ENCODE measurements around the gene MPP2.

DNA sequence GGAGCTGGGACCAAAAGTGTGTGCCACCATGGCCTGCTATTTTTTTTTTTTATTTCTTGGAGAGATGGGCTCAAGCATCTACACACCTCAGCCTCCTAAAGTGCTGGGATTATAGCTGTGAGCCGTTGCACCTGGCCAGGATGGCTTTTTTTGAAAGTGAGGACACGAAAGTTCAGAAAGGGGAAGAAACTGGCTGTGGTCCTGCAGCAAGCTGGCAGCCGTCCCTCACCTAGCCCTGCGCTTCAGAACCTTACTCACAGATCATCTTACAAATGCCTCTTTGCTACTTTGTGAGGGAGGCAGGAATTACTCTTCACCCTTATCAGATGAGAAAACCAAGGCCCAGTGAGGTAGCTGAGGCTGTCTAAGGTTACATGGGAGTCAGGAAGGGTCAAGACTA is 39.4 kb upstream of the MPP2 start:
- TF ChIP-seq, protein P1, sequence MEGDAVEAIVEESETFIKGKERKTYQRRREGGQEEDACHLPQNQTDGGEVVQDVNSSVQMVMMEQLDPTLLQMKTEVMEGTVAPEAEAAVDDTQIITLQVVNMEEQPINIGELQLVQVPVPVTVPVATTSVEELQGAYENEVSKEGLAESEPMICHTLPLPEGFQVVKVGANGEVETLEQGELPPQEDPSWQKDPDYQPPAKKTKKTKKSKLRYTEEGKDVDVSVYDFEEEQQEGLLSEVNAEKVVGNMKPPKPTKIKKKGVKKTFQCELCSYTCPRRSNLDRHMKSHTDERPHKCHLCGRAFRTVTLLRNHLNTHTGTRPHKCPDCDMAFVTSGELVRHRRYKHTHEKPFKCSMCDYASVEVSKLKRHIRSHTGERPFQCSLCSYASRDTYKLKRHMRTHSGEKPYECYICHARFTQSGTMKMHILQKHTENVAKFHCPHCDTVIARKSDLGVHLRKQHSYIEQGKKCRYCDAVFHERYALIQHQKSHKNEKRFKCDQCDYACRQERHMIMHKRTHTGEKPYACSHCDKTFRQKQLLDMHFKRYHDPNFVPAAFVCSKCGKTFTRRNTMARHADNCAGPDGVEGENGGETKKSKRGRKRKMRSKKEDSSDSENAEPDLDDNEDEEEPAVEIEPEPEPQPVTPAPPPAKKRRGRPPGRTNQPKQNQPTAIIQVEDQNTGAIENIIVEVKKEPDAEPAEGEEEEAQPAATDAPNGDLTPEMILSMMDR (IDR thresholded peaks at IDR 0.05), result no peak
- TF ChIP-seq POLR2AphosphoS5 (IDR thresholded peaks at IDR 0.05) (no peak), POLR2A (IDR thresholded peaks at IDR 0.05) (no peak), EP300 (IDR thresholded peaks at IDR 0.05) (no peak)

All from stomach (tissue), 4 donors.